Measurements from ENCODE around the gene SPRY2. TPM values are rescaled to one million over a fixed set of nuclear protein-coding genes. Genes with fewer than 3 reads are reported as not detected.

SPRY2 gene
- total and polyA plus RNA-seq, 7 experiments from 2014 or later = 0.13 to 1.2 (median 0.16) TPM; not detected in 4

GRCh38 chr13:80382576-80382975, 41.6 kb upstream of the SPRY2 start:
- no peaks in the 10 kb centered on the region for H3K4me1 ChIP-seq (ENCODE audit: control insufficient read depth in 2 of 2, insufficient read depth in 2 of 2, low read length in 2 of 2)
- H3K4me3 ChIP-seq (ENCODE audit: low read length) = no peak overlapping the region
- intact Hi-C loops (cut with micrococcal nuclease) = no loop called here
- no peaks in the 10 kb centered on the region for H3K27me3 ChIP-seq (ENCODE audit: control insufficient read depth in 2 of 2, insufficient read depth in 2 of 2, low read length in 2 of 2)
- H3K27ac ChIP-seq (ENCODE audit: low read depth, low read length) = no peak overlapping the region
- H3K36me3 Mint-ChIP-seq = no peaks in the 10 kb centered on the region
- peaks cover 0 to 4% (median 0%) of the 10 kb centered on the region in 5 donors for H3K27me3 Mint-ChIP-seq
- ChIA-PET CTCF (no interaction called here), POLR2A (no interaction called here)
- H3K4me1 Mint-ChIP-seq = peaks cover 0 to 7% (median 0%) of the 10 kb centered on the region in 7 donors
- no peaks in the 10 kb centered on the region for H3K36me3 ChIP-seq (ENCODE audit: control insufficient read depth in 2 of 3, insufficient read depth in 3 of 3, low read length in 3 of 3)
- no peaks in the 10 kb centered on the region for H3K9me3 ChIP-seq (ENCODE audit: control insufficient read depth in 2 of 3, low read length in 3 of 3)
- ATAC-seq (no peak), DNase-seq (no peak)
- H3K4me3 Mint-ChIP-seq = no peak overlapping the region
- peaks cover 0 to 11% (median 0%) of the 10 kb centered on the region in 11 donors for H3K9me3 Mint-ChIP-seq
- no peak overlapping the region for H3K27ac Mint-ChIP-seq

GRCh38 chr13:80379245-80379644, 38.3 kb upstream of the SPRY2 start:
- H3K4me3 Mint-ChIP-seq = no peak overlapping the region
- peaks cover 0 to 11% (median 0%) of the 10 kb centered on the region in 11 donors for H3K9me3 Mint-ChIP-seq
- no peaks in the 10 kb centered on the region for H3K27me3 ChIP-seq (ENCODE audit: control insufficient read depth in 2 of 2, insufficient read depth in 2 of 2, low read length in 2 of 2)
- intact Hi-C loops (cut with micrococcal nuclease) = no loop called here
- H3K4me3 ChIP-seq (ENCODE audit: low read length) = no peak overlapping the region
- H3K4me1 Mint-ChIP-seq = no peaks in the 10 kb centered on the region
- no peaks in the 10 kb centered on the region for H3K36me3 ChIP-seq (ENCODE audit: control insufficient read depth in 2 of 3, insufficient read depth in 3 of 3, low read length in 3 of 3)
- ATAC-seq (no peak), DNase-seq (no peak)
- H3K4me1 ChIP-seq (ENCODE audit: control insufficient read depth in 2 of 2, insufficient read depth in 2 of 2, low read length in 2 of 2) = no peaks in the 10 kb centered on the region
- peaks cover 0 to 4% (median 0%) of the 10 kb centered on the region in 5 donors for H3K27me3 Mint-ChIP-seq
- ChIA-PET CTCF (no interaction called here), POLR2A (no interaction called here)
- H3K9me3 ChIP-seq (ENCODE audit: control insufficient read depth in 2 of 3, low read length in 3 of 3) = no peaks in the 10 kb centered on the region
- no peak overlapping the region for H3K27ac Mint-ChIP-seq
- H3K36me3 Mint-ChIP-seq = no peaks in the 10 kb centered on the region
- H3K27ac ChIP-seq (ENCODE audit: low read depth, low read length) = no peak overlapping the region

GRCh38 chr13:80376554-80376953, 35.6 kb upstream of the SPRY2 start:
- Mint-ChIP-seq H3K36me3 (no peaks in the 10 kb centered on the region), H3K27ac (no peak overlapping the region), H3K4me3 (no peak overlapping the region), H3K9me3 (peaks cover 0 to 9% (median 0%) of the 10 kb centered on the region in 11 donors), H3K4me1 (no peaks in the 10 kb centered on the region), H3K27me3 (peaks cover 0 to 4% (median 0%) of the 10 kb centered on the region in 5 donors)
- Histone ChIP-seq H3K4me3 (ENCODE audit: low read length) (no peak overlapping the region), H3K27ac (ENCODE audit: low read depth, low read length) (no peak overlapping the region), H3K4me1 (ENCODE audit: control insufficient read depth in 2 of 2, insufficient read depth in 2 of 2, low read length in 2 of 2) (no peaks in the 10 kb centered on the region), H3K27me3 (ENCODE audit: control insufficient read depth in 2 of 2, insufficient read depth in 2 of 2, low read length in 2 of 2) (no peaks in the 10 kb centered on the region), H3K9me3 (ENCODE audit: control insufficient read depth in 2 of 3, low read length in 3 of 3) (no peaks in the 10 kb centered on the region), H3K36me3 (ENCODE audit: control insufficient read depth in 2 of 3, insufficient read depth in 3 of 3, low read length in 3 of 3) (no peaks in the 10 kb centered on the region)
- POLR2A ChIA-PET = no interaction called here
- intact Hi-C loops (cut with micrococcal nuclease) = no loop called here
- CTCF ChIA-PET = no interaction called here
- DNase-seq (no peak), ATAC-seq (no peak)

GRCh38 chr13:80374901-80375300, 34.0 kb upstream of the SPRY2 start:
- H3K4me3 ChIP-seq (ENCODE audit: low read length) = no peak overlapping the region
- ChIA-PET CTCF (no interaction called here), POLR2A (no interaction called here)
- ATAC-seq (no peak), DNase-seq (no peak)
- no peak overlapping the region for H3K27ac Mint-ChIP-seq
- no peaks in the 10 kb centered on the region for H3K9me3 ChIP-seq (ENCODE audit: control insufficient read depth in 2 of 3, low read length in 3 of 3)
- no peaks in the 10 kb centered on the region for H3K4me1 ChIP-seq (ENCODE audit: control insufficient read depth in 2 of 2, insufficient read depth in 2 of 2, low read length in 2 of 2)
- H3K27me3 Mint-ChIP-seq = peaks cover 0 to 3% (median 0%) of the 10 kb centered on the region in 5 donors
- H3K36me3 Mint-ChIP-seq = no peaks in the 10 kb centered on the region
- intact Hi-C loops (cut with micrococcal nuclease) = no loop called here
- no peaks in the 10 kb centered on the region for H3K4me1 Mint-ChIP-seq
- no peaks in the 10 kb centered on the region for H3K27me3 ChIP-seq (ENCODE audit: control insufficient read depth in 2 of 2, insufficient read depth in 2 of 2, low read length in 2 of 2)
- H3K4me3 Mint-ChIP-seq = no peak overlapping the region
- no peaks in the 10 kb centered on the region for H3K36me3 ChIP-seq (ENCODE audit: control insufficient read depth in 2 of 3, insufficient read depth in 3 of 3, low read length in 3 of 3)
- H3K9me3 Mint-ChIP-seq = no peaks in the 10 kb centered on the region
- H3K27ac ChIP-seq (ENCODE audit: low read depth, low read length) = no peak overlapping the region

GRCh38 chr13:80374444-80374843, 33.5 kb upstream of the SPRY2 start:
- Histone ChIP-seq H3K27me3 (ENCODE audit: control insufficient read depth in 2 of 2, insufficient read depth in 2 of 2, low read length in 2 of 2) (no peaks in the 10 kb centered on the region), H3K9me3 (ENCODE audit: control insufficient read depth in 2 of 3, low read length in 3 of 3) (no peaks in the 10 kb centered on the region), H3K36me3 (ENCODE audit: control insufficient read depth in 2 of 3, insufficient read depth in 3 of 3, low read length in 3 of 3) (no peaks in the 10 kb centered on the region), H3K4me3 (ENCODE audit: low read length) (no peak overlapping the region), H3K4me1 (ENCODE audit: control insufficient read depth in 2 of 2, insufficient read depth in 2 of 2, low read length in 2 of 2) (no peaks in the 10 kb centered on the region), H3K27ac (ENCODE audit: low read depth, low read length) (no peak overlapping the region)
- no peak for DNase-seq
- no peak for ATAC-seq
- H3K27ac Mint-ChIP-seq = no peak overlapping the region
- peaks cover 0 to 4% (median 0%) of the 10 kb centered on the region in 5 donors for H3K27me3 Mint-ChIP-seq
- POLR2A ChIA-PET = no interaction called here
- H3K9me3 Mint-ChIP-seq = no peaks in the 10 kb centered on the region
- H3K4me3 Mint-ChIP-seq = no peak overlapping the region
- CTCF ChIA-PET = no interaction called here
- H3K36me3 Mint-ChIP-seq = no peaks in the 10 kb centered on the region
- H3K4me1 Mint-ChIP-seq = no peaks in the 10 kb centered on the region
- intact Hi-C loops (cut with micrococcal nuclease) = no loop called here

- intact Hi-C loops (cut with micrococcal nuclease) = no loop called here
- no peaks in the 10 kb centered on the region for H3K36me3 Mint-ChIP-seq
Measured at GRCh38 chr13:80371840-80372509, 31.0 kb upstream of the SPRY2 start.

GRCh38 chr13:80367473-80367872, 26.5 kb upstream of the SPRY2 start:
- Mint-ChIP-seq H3K4me1 (no peaks in the 10 kb centered on the region), H3K4me3 (no peak overlapping the region), H3K9me3 (no peaks in the 10 kb centered on the region), H3K36me3 (no peaks in the 10 kb centered on the region), H3K27ac (no peak overlapping the region), H3K27me3 (peaks cover 0 to 9% (median 2%) of the 10 kb centered on the region in 5 donors)
- Histone ChIP-seq H3K4me1 (ENCODE audit: control insufficient read depth in 2 of 2, insufficient read depth in 2 of 2, low read length in 2 of 2) (no peaks in the 10 kb centered on the region), H3K9me3 (ENCODE audit: control insufficient read depth in 2 of 3, low read length in 3 of 3) (no peaks in the 10 kb centered on the region), H3K27me3 (ENCODE audit: control insufficient read depth in 2 of 2, insufficient read depth in 2 of 2, low read length in 2 of 2) (no peaks in the 10 kb centered on the region), H3K36me3 (ENCODE audit: control insufficient read depth in 2 of 3, insufficient read depth in 3 of 3, low read length in 3 of 3) (no peaks in the 10 kb centered on the region), H3K4me3 (ENCODE audit: low read length) (no peak overlapping the region), H3K27ac (ENCODE audit: low read depth, low read length) (no peak overlapping the region)
- no peak for DNase-seq
- ChIA-PET POLR2A (no interaction called here), CTCF (no interaction called here)
- no peak for ATAC-seq
- intact Hi-C loops (cut with micrococcal nuclease) = no loop called here

More at GRCh38 chr13:80371840-80372509, 31.0 kb upstream of the SPRY2 start:
- no peaks in the 10 kb centered on the region for H3K9me3 Mint-ChIP-seq
- Histone ChIP-seq H3K9me3 (ENCODE audit: control insufficient read depth in 2 of 3, low read length in 3 of 3) (no peaks in the 10 kb centered on the region), H3K27me3 (ENCODE audit: control insufficient read depth in 2 of 2, insufficient read depth in 2 of 2, low read length in 2 of 2) (no peaks in the 10 kb centered on the region), H3K4me3 (ENCODE audit: low read length) (no peak overlapping the region), H3K36me3 (ENCODE audit: control insufficient read depth in 2 of 3, insufficient read depth in 3 of 3, low read length in 3 of 3) (no peaks in the 10 kb centered on the region), H3K4me1 (ENCODE audit: control insufficient read depth in 2 of 2, insufficient read depth in 2 of 2, low read length in 2 of 2) (no peaks in the 10 kb centered on the region), H3K27ac (ENCODE audit: low read depth, low read length) (no peak overlapping the region)
- H3K4me3 Mint-ChIP-seq = no peak overlapping the region
- ChIA-PET CTCF (no interaction called here), POLR2A (no interaction called here)
- H3K4me1 Mint-ChIP-seq = no peaks in the 10 kb centered on the region
- H3K27ac Mint-ChIP-seq = no peak overlapping the region
- DNase-seq (no peak), ATAC-seq (no peak)
- H3K27me3 Mint-ChIP-seq = peaks cover 0 to 4% (median 0%) of the 10 kb centered on the region in 5 donors

Data from naive thymus-derived CD4-positive, alpha-beta T cell (primary cell).